ENCODE measurements around the gene PIP4P1.

PIP4P1 gene

DNA sequence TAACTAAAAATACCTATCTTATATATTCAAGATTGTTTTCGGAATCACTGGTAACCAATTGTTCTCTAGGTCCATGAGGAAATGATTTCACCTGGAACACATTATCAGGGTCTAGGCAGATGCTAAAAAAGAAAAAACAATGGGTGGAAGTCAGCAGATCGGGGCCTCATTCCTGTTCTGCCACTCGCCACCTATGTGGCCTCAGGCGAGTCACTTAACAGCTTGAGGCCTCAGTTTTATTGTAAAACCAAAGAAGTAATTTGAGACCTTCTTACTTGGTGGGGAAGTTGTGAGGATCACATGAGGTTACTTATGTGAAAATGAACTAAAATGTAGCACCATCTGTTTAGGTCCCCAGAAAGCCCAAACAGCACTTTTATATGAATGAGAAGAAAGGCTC lies 37.9 kb upstream of the PIP4P1 start:
- no CpG with 5 or more reads among the region's 4 CpGs for WGBS, 2 donors (ENCODE audit: extremely low coverage in 2 of 2, insufficient read length in 2 of 2, insufficient replicate concordance in 1 of 2)
- Histone ChIP-seq H4K8ac (ENCODE audit: low read depth, low read length) (no peak overlapping the region), H3K36me3 (replicated peaks in 1 of 2; ENCODE audit: control insufficient read depth in 2 of 2, insufficient read depth in 2 of 2, low read length in 2 of 2) (no peaks in the 10 kb centered on the region), H3K4me3 (ENCODE audit: low read length in 2 of 2) (no peak overlapping the region), H2BK120ac (ENCODE audit: low read depth, low read length) (no peak overlapping the region), H2AK5ac (ENCODE audit: low read depth, low read length) (no peak overlapping the region), H3K14ac (ENCODE audit: low read length) (no peak overlapping the region), H3K27ac (replicated peaks; ENCODE audit: low read length) (no peak overlapping the region), H3K4me2 (ENCODE audit: insufficient read depth, low read length, poor library complexity, severe bottlenecking) (no peak overlapping the region), H2BK5ac (ENCODE audit: low read length) (no peak overlapping the region), H3K18ac (ENCODE audit: low read length) (no peak overlapping the region), H3K79me1 (ENCODE audit: low read depth, low read length) (no peaks in the 10 kb centered on the region), H3K4me1 (ENCODE audit: control insufficient read depth in 2 of 2, insufficient read depth in 1 of 2, low read depth in 1 of 2, low read length in 2 of 2) (no peaks in the 10 kb centered on the region), H3K9ac (ENCODE audit: low read depth, low read length, poor library complexity) (no peak overlapping the region), H2AFZ (ENCODE audit: low read length) (peak overlapping the region; percentile 8), H2BK15ac (ENCODE audit: low read length) (no peak overlapping the region), H3K23ac (ENCODE audit: low read depth, low read length, poor library complexity) (no peak overlapping the region), H3K9me3 (replicated peaks in 1 of 2; ENCODE audit: control insufficient read depth in 2 of 2, insufficient read depth in 1 of 2, low read depth in 1 of 2, low read length in 2 of 2) (no peaks in the 10 kb centered on the region), H3K4ac (ENCODE audit: low read length) (no peak overlapping the region), H2BK12ac (ENCODE audit: low read length) (no peak overlapping the region), H4K91ac (ENCODE audit: low read depth, low read length, poor library complexity) (no peak overlapping the region), H3K27me3 (ENCODE audit: control insufficient read depth in 3 of 3, insufficient read depth in 3 of 3, low read depth in 1 of 3, low read length in 3 of 3) (peaks cover 0 to 3% (median 0%) of the 10 kb centered on the region in 3 experiments)
- DNase-seq (ENCODE audit: low spot score) = no peak

- no CpG with 5 or more reads among the region's 2 CpGs for WGBS, 2 donors (ENCODE audit: extremely low coverage in 2 of 2, insufficient read length in 2 of 2, insufficient replicate concordance in 1 of 2)
- H3K4ac ChIP-seq (ENCODE audit: low read length) = no peak overlapping the region
- H3K4me3 ChIP-seq (ENCODE audit: low read length in 2 of 2) = no peak overlapping the region
Observed at GRCh38 chr14:20498622-20499021, 37.4 kb upstream of the PIP4P1 start.

GRCh38 chr14:20494935-20495766 lies 33.9 kb upstream of the PIP4P1 start:
- no CpG with 5 or more reads among the region's 8 CpGs for WGBS, 2 donors (ENCODE audit: extremely low coverage in 2 of 2, insufficient read length in 2 of 2, insufficient replicate concordance in 1 of 2)
- Histone ChIP-seq H2BK120ac (ENCODE audit: low read depth, low read length) (no peak overlapping the region), H3K4me3 (ENCODE audit: low read length in 2 of 2) (no peak overlapping the region), H3K9me3 (replicated peaks in 1 of 2; ENCODE audit: control insufficient read depth in 2 of 2, insufficient read depth in 1 of 2, low read depth in 1 of 2, low read length in 2 of 2) (no peaks in the 10 kb centered on the region), H3K18ac (ENCODE audit: low read length) (no peak overlapping the region), H3K27ac (replicated peaks; ENCODE audit: low read length) (no peak overlapping the region), H3K14ac (ENCODE audit: low read length) (no peak overlapping the region), H2BK12ac (ENCODE audit: low read length) (no peak overlapping the region), H3K23ac (ENCODE audit: low read depth, low read length, poor library complexity) (no peak overlapping the region), H2BK15ac (ENCODE audit: low read length) (no peak overlapping the region), H2AFZ (ENCODE audit: low read length) (no peak overlapping the region), H4K91ac (ENCODE audit: low read depth, low read length, poor library complexity) (no peak overlapping the region), H4K8ac (ENCODE audit: low read depth, low read length) (no peak overlapping the region), H3K9ac (ENCODE audit: low read depth, low read length, poor library complexity) (no peak overlapping the region), H3K4ac (ENCODE audit: low read length) (no peak overlapping the region), H3K36me3 (replicated peaks in 1 of 2; ENCODE audit: control insufficient read depth in 2 of 2, insufficient read depth in 2 of 2, low read length in 2 of 2) (no peaks in the 10 kb centered on the region), H2BK5ac (ENCODE audit: low read length) (no peak overlapping the region), H3K4me2 (ENCODE audit: insufficient read depth, low read length, poor library complexity, severe bottlenecking) (no peak overlapping the region), H2AK5ac (ENCODE audit: low read depth, low read length) (no peak overlapping the region), H3K27me3 (ENCODE audit: control insufficient read depth in 3 of 3, insufficient read depth in 3 of 3, low read depth in 1 of 3, low read length in 3 of 3) (peaks cover 0 to 3% (median 0%) of the 10 kb centered on the region in 3 experiments), H3K4me1 (ENCODE audit: control insufficient read depth in 2 of 2, insufficient read depth in 1 of 2, low read depth in 1 of 2, low read length in 2 of 2) (no peaks in the 10 kb centered on the region), H3K79me1 (ENCODE audit: low read depth, low read length) (no peaks in the 10 kb centered on the region)
- no peak for DNase-seq (ENCODE audit: low spot score)

More at GRCh38 chr14:20498622-20499021, 37.4 kb upstream of the PIP4P1 start:
- no peak overlapping the region for H4K91ac ChIP-seq (ENCODE audit: low read depth, low read length, poor library complexity)
- peaks cover 0 to 3% (median 0%) of the 10 kb centered on the region in 3 experiments for H3K27me3 ChIP-seq (ENCODE audit: control insufficient read depth in 3 of 3, insufficient read depth in 3 of 3, low read depth in 1 of 3, low read length in 3 of 3)
- H3K79me1 ChIP-seq (ENCODE audit: low read depth, low read length) = no peaks in the 10 kb centered on the region
- H3K4me1 ChIP-seq (ENCODE audit: control insufficient read depth in 2 of 2, insufficient read depth in 1 of 2, low read depth in 1 of 2, low read length in 2 of 2) = no peaks in the 10 kb centered on the region
- H3K4me2 ChIP-seq (ENCODE audit: insufficient read depth, low read length, poor library complexity, severe bottlenecking) = no peak overlapping the region
- no peak overlapping the region for H4K8ac ChIP-seq (ENCODE audit: low read depth, low read length)
- no peak overlapping the region for H3K9ac ChIP-seq (ENCODE audit: low read depth, low read length, poor library complexity)
- H2BK5ac ChIP-seq (ENCODE audit: low read length) = no peak overlapping the region
- no peak overlapping the region for H3K18ac ChIP-seq (ENCODE audit: low read length)
- no peaks in the 10 kb centered on the region for H3K9me3 ChIP-seq (replicated peaks in 1 of 2; ENCODE audit: control insufficient read depth in 2 of 2, insufficient read depth in 1 of 2, low read depth in 1 of 2, low read length in 2 of 2)
- no peak overlapping the region for H2AFZ ChIP-seq (ENCODE audit: low read length)
- no peak overlapping the region for H2BK12ac ChIP-seq (ENCODE audit: low read length)
- no peak overlapping the region for H3K27ac ChIP-seq (replicated peaks; ENCODE audit: low read length)
- DNase-seq (ENCODE audit: low spot score) = no peak
- no peak overlapping the region for H3K23ac ChIP-seq (ENCODE audit: low read depth, low read length, poor library complexity)
- no peak overlapping the region for H2BK15ac ChIP-seq (ENCODE audit: low read length)
- H3K36me3 ChIP-seq (replicated peaks in 1 of 2; ENCODE audit: control insufficient read depth in 2 of 2, insufficient read depth in 2 of 2, low read length in 2 of 2) = no peaks in the 10 kb centered on the region
- no peak overlapping the region for H2AK5ac ChIP-seq (ENCODE audit: low read depth, low read length)
- no peak overlapping the region for H2BK120ac ChIP-seq (ENCODE audit: low read depth, low read length)
- H3K14ac ChIP-seq (ENCODE audit: low read length) = no peak overlapping the region

DNA sequence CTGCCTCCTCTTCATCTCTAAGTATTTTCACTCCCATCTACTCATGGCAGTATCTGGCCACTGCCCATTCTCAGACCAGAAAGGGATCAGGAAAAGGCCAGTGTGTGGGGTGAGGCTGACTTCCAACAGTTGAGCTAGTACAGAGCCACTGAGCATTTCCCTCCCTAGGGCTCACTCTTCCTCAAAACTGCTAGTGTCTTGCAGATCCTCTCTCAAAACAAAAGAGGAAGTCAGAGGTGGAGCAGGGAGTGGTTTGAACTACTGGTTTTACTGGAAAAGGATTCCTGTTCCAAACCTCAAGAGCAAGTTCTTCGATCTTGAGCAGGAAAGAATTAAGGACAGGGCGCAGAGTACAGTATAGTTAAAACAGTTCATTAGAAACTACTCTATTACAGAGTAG lies 32.4 kb upstream of the PIP4P1 start:
- Histone ChIP-seq H4K8ac (ENCODE audit: low read depth, low read length) (no peak overlapping the region), H3K18ac (ENCODE audit: low read length) (no peak overlapping the region), H2BK5ac (ENCODE audit: low read length) (no peak overlapping the region), H4K91ac (ENCODE audit: low read depth, low read length, poor library complexity) (no peak overlapping the region), H3K36me3 (replicated peaks in 1 of 2; ENCODE audit: control insufficient read depth in 2 of 2, insufficient read depth in 2 of 2, low read length in 2 of 2) (no peaks in the 10 kb centered on the region), H3K9ac (ENCODE audit: low read depth, low read length, poor library complexity) (no peak overlapping the region), H2BK15ac (ENCODE audit: low read length) (no peak overlapping the region), H3K4me1 (ENCODE audit: control insufficient read depth in 2 of 2, insufficient read depth in 1 of 2, low read depth in 1 of 2, low read length in 2 of 2) (peaks cover 0 to 2% of the 10 kb centered on the region in 2 donors), H3K4me2 (ENCODE audit: insufficient read depth, low read length, poor library complexity, severe bottlenecking) (no peak overlapping the region), H2AK5ac (ENCODE audit: low read depth, low read length) (no peak overlapping the region), H3K4ac (ENCODE audit: low read length) (no peak overlapping the region), H2BK12ac (ENCODE audit: low read length) (no peak overlapping the region), H3K79me1 (ENCODE audit: low read depth, low read length) (no peaks in the 10 kb centered on the region), H3K23ac (ENCODE audit: low read depth, low read length, poor library complexity) (no peak overlapping the region), H3K4me3 (ENCODE audit: low read length in 2 of 2) (no peak overlapping the region), H3K9me3 (replicated peaks in 1 of 2; ENCODE audit: control insufficient read depth in 2 of 2, insufficient read depth in 1 of 2, low read depth in 1 of 2, low read length in 2 of 2) (no peaks in the 10 kb centered on the region), H2AFZ (ENCODE audit: low read length) (no peak overlapping the region), H3K14ac (ENCODE audit: low read length) (no peak overlapping the region), H2BK120ac (ENCODE audit: low read depth, low read length) (no peak overlapping the region), H3K27me3 (ENCODE audit: control insufficient read depth in 3 of 3, insufficient read depth in 3 of 3, low read depth in 1 of 3, low read length in 3 of 3) (peaks cover 0 to 3% (median 0%) of the 10 kb centered on the region in 3 experiments), H3K27ac (replicated peaks; ENCODE audit: low read length) (no peak overlapping the region)
- WGBS, 2 donors (ENCODE audit: extremely low coverage in 2 of 2, insufficient read length in 2 of 2, insufficient replicate concordance in 1 of 2) = no CpG with 5 or more reads among the region's 2 CpGs
- no peak for DNase-seq (ENCODE audit: low spot score)
